Left colon (tissue), 2 donors: ENCODE measurements around the gene ACADSB. TPM values are rescaled to one million over a fixed set of nuclear protein-coding genes. Genes with fewer than 3 reads are reported as not detected.

Experiments
- ATAC-seq: fragments of 200-7000 bp; cut with Tn5 transposase; one replicate; pipeline ENCODE4 v1.9.1; 2020; ENCODE audit warnings: mild to moderate bottlenecking, moderate library complexity
- DNase-seq, 2 donors: peaks; one replicate each; pipeline ENCODE4 v3.0.0-alpha.2; 2020
- intact Hi-C, 2 donors: fragments of 100-400 bp; cut with DNase I in 1 of 2; cut with micrococcal nuclease in 1 of 2; formaldehyde crosslinking; loops; one replicate each; pipeline versions ENCODE4 v1.11.2 to v1.14.0; 2022; cut with DNase I, micrococcal nuclease
- total RNA-seq, 2 donors: library from RNA; stranded (reverse); fragmentation: NEBNext Ultra II Directional; extraction: Animal tissue kit (Norgen Biotek cat#: 25700); gene quantifications; one replicate each; pipeline ENCODE4 v1.2.1, GENCODE V29; 2021
- donor health status: DM: no; HTN: no; CAD: no.
- donor health status: DM: yes; HTN: yes; CAD: no.

Gene ACADSB
- total RNA-seq, 2 donors from 2014 or later, result 39.8 to 45.2 TPM

DNA sequence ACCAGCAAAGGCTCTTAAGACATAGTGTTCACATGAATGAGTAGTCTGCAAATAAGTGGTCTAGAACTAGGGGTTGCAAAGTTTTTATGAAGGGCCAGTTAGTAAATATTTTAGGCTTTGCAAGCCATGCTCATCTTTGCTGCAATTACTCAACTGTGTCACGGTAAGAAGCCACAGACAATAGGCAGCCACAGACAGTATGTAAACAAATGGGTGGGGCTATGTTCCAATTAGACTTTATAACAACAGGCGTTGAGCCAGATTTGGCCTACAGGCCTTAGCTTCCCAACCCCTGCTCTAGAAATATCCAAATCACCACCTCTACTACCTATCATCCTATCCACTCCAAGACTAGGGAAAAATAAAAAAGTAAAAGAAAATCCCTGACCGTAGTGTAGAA is 9.5 kb upstream of the ACADSB start:
- peak; percentile 88 for ATAC-seq
- intact Hi-C loops, result no loop called here
- DNase-seq, result no peak

DNA sequence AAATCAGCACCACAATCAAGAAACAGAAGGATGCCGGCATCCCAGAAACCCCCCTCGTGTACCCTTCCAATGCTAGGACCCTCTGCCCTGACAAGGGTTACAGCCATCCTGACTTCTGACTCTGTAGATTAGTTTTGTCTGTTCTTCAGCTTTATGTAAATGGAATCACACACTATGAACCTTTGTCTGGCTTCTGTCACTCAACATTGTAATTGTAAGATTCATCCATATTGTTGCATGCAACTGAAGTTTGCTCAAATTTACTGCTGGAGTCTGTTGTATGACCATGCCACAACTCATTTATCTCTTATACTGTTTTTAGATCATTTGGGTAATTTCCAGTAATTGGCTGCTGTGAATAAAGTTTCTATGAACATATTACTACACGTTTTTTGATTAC is 8.7 kb upstream of the ACADSB start:
- DNase-seq (no peak), ATAC-seq (no peak)
- intact Hi-C loops, result no loop called here

DNA sequence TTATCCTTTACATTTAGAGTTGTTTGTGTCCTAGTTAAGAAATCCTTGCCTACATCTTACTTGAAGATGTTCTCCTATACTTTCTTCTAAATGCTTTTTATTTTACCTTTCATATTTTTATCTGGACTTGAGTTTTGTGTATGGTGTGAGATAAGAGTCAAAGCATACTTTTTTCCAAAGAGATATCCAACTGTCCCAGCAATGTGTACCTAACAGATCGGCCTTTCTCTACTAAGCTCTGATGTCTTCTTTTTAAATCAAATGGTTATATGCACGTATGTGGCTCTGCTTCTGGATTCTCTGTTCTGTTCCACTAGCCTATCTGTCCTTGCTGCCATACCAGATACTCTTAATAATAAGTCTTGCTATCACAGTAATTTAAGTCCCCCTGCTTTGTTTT is 7.4 kb upstream of the ACADSB start:
- ATAC-seq, result no peak
- DNase-seq, result no peak
- intact Hi-C loops, result no loop called here

DNA sequence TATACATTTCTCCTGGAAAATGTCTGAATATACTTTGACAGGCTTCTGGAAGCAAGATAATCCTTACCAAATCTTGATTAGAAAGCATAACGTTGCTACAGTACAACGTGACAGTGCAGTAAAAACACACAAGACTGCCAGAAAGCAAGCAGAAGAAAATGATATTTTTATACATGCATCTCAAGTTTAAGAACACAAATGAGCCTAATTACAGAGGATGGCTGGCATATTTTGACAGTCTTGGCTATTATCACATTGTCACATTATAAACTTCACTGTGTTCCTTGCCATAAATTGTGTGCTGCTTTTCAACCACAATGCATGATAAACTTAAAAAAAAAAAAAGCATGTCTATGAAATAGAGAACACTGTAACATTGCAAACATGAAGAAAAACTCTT is 4.5 kb upstream of the ACADSB start:
- ATAC-seq (no peak), DNase-seq (no peak)
- intact Hi-C loops, result no loop called here

DNA sequence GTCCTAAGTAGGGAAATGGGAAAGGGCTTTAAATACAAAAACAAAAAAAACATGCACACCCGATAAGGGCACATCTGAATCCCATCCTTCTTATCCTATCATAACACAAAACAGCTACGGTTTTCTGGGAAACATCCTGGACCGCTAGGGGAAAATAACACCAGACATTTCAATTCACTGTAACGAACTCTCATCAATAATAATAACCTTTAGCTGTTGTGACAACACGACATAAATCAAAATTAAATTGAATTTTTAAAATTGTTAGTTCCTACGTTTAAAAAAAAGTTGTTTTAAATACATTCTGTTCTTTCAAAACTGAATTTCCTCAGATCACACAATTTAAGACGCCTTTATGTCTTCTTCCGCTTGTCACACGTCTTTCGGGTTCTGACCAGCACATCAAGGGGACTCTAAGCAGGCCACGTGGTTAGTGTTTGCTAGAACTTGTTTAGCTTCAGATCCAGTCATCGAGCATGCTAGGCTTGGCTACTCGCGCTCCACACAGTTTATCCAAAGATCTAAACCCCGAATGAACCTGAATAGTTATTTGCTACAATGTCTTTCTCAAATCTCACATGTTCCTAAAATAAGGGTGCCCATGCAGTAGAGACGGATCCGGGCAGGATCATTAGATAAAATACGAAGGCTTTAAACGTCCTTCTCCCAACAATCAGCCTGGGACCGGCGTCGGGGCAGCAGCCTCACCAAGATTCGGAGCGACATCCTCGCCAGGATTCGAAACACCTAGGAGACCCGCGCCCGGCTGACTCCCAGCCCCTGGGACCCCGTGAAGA is 1.1 kb upstream of the ACADSB start:
- intact Hi-C loops, result no loop called here
- peak; percentile 38 to 54 for DNase-seq
- ATAC-seq, result peak; percentile 50

DNA sequence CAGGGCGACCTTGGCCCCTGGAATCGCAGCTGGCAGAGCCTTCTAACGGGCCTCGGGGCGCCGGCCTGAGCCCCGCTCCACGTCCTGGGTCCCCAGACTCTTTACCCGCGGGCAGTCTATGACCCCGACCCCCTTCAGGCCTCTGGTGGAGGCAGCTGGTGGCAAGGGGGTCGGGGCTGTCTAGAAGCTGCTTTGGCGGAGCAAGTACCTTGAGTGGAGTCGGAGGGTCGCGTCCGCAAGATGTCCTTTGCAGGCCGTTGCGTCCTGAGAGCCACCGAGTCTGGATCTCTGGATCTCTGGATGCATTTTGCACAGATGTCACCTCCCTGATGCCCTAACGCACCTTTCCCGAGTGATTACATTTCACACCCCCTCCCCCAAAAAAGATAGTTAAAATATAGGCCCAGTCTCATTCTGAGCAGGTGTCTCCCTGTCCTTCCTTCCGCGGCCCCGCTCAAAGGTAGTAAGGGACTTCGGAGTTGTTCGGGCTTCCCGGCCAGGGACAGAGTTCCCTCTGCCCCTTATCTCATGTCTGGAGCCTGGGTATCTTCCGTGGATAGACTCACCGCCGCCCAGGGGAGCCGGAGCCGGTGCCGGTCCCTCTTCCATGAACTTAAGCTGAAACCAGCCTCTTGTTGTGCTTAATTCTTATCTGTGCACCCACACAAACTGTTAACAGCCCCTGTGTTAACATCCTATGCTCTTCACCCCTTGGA is 457 bp downstream of the ACADSB start:
- ATAC-seq (peak; percentile 36), DNase-seq (peak; percentile 30 to 50)
- intact Hi-C loops, result no loop called here

DNA sequence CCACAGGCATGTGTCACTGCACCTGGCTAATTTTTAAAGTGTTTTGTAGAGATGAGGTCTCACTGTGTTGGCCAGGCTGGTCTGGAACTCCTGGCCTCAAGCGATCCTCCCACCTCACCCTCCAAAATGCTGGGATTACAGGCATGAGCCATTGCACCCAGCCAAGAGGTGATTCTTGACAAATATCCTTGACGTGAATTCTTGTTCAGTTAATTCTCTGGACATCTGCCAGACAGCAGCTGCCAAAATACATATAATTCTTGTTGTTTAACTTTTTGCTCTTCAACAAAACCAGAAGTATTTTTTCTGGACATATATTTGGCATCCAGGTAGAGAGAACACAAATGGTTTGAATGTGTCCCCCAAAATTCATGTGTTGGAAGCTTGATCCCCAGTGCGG is 3.2 kb downstream of the ACADSB start:
- intact Hi-C loops, result no loop called here
- DNase-seq (no peak), ATAC-seq (no peak)

DNA sequence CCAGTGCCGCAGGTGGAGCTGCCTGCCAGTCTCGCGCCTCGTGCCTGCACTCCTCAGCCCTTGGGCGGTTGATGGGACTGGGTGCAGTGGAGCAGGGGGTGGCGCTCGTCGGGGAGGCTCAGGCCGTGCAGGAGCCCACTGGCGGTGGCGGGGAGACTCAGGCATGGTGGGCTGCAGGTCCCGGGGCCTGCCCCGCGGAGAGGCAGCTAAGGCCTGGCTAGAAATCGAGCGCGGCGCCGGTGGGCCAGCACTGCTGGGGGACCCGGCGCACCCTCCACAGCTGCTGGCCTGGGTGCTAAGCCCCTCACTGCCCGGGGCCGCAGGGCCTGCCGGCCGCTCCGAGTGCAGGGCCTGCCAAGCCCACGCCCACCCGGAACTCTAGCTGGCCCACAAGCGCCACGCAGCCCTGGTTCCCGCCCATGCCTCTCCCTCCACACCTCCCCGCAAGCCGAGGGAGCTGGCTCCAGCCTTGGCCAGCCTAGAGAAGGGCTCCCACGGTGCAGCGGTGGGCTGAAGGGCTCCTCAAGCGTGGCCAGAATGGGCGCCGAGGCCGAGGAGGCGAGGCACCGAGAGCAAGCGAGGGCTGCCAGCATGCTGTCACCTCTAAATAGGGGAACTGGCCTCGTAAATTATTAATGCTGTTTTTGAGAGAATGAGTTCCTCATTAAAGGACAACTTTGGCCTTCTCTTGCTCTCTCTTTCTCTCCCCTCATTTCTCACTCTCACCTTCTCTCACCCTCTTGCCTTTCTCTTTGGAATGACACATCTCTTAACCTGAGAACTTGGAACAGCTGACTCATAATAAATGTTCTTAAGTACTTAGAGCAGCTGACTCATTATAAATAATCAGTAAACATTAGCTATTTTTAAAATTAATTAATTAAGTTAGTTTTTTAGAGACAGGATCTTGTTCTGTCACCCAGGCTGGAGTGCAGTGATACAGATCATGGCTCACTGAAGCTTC is 4.9 kb downstream of the ACADSB start:
- ATAC-seq (no peak), DNase-seq (no peak)
- intact Hi-C loops, result no loop called here

DNA sequence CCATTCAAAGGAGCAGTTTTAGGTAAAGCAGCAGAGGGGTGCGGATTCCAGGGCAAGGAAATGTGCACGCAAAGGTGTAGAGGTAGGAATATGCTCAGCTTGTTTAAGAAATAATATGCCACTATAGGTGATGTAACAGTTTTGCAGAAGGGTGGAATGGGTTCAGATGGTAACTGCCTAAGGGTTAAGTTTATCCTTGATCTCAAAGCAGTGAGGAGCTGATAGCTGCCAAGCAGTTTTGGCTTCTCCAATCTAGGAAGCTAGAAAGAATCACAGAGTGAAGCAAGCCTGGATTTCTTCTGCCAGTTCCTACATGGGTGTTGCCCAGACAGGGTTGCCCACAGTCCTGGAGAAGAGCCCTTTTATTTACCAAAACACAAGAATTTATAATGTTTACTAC is 6.0 kb downstream of the ACADSB start:
- no peak for ATAC-seq
- intact Hi-C loops, result no loop called here

DNA sequence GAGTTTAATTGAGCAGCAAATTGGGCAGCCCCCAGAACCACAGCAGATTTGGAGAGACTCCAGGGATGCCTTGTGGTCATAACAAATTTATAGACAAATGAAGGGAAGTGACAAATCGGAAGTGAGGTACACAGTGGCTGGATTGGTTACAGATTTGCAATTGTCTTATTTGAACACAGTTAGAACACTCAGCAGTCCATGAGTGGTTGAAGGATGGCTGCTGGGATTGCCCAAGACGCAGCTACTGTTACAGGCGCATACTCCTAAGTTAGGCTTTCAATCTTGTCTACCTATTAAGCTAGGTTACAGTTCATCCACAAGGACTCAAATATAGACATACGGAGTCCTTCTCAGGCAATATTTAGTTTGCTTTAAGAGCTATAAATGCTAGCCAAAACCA is 7.4 kb downstream of the ACADSB start:
- ATAC-seq (no peak), DNase-seq (no peak)
- intact Hi-C loops, result no loop called here

More for the DNA sequence above, 6.0 kb downstream of the ACADSB start:
- no peak for DNase-seq

DNA sequence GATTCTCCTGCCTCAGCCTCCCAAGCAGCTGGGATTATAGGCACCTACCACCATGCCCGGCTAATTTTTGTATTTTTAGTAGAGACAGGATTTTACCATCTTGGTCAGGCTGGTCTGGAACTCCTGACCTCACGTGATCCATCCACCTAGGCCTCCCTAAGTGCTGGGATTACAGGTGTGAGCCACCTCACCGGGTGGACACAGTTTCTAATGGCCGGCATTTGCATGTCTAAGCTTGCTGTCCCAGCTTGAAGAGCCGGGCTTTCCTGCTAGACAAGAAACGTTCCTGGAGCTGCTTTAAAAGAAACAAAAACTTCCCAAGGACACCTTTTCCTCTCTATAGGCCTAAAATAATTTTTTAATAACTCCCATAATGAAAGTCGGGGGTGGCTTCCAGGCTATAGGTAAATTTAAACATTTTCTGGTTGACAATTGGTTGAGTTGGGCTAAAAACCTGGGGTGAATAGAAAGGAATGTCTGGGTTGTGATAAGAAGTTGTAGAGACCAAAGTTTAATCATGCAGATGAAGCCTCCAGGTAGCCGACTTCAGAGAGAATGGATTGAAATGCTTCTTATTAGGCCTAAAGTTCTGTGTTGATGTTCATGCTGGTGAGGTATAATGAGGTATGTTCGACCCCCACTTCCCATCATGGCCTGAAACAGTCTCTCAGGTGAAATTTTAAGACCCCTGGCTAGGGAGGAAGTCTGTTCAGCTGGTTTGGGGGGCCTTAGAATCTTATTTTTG is 8.8 kb downstream of the ACADSB start:
- intact Hi-C loops, result no loop called here
- ATAC-seq (no peak), DNase-seq (no peak)

DNA sequence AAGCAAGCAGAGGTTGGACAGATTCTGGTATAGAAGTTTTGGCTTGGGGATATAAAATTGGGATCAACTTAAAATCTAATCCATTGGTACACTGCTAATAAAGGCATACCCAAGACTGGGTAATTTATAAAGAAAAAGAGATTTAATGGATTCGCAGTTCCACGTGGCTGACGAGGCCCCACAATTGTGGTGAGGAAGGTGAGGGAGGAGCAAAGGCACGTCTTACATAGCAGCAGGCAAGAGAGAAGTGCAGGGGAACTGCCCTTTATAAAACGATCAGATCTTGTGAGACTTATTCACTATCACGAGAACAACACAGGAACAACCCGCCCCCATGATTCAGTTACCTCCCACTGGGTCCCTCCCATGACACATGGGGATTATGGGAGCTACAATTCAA is 9.7 kb downstream of the ACADSB start:
- DNase-seq, result no peak
- no peak for ATAC-seq
- intact Hi-C loops, result no loop called here

DNA sequence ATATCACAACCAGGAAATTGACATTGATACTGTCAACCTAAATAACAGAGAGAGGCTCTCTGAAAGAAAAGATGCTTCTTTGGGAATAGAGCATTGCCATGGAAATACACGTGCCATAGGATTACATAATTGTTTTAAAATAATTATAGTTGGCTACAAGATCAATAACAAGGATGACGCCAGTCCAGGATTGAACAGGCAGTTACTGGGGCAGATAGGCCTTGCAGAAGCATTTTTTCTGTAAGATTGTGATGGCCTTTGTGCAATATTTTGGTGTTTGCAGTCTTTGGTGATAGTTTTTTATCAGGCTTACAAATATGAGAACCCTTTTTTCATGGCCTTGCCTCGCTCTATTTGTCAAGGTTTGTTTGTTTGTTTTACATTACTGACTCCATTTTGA is 10.5 kb downstream of the ACADSB start:
- ATAC-seq (no peak), DNase-seq (no peak)
- intact Hi-C loops, result no loop called here

DNA sequence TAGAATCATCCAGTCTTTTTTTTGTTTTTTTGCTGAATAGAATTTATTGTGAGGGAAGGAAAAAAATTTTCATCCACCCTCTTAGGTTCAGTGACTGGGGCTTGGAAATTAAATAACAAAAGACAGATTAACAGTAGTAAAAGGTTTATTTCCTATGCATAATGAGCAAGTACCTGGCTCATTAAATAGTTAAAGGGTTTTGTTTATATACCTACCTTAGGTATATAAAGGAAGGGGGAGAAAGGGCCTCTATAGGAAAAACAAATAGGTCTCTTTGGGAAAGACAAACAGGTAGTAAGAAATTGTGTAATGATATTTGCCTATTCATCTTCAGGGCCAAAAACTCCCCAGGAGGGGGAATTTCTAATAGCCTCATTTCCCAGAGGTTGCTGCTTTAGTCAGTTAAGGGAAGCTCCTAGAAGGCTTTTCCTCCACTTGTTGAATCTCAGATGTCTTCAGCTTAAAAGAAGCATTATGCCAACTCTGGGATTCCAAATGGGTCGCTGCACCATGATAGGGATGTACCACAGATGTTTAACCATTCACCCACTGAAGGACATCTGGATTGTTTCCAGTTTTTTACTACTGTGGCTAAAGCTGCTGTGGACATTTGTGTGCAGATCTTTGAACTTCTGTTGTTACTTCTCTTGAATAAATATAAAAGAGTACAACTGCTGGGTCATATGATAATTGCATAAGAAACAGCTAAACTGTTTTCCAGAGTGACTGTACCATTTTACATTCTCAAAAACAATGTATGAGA is 11.3 kb downstream of the ACADSB start:
- intact Hi-C loops, result loop anchor here in 1 of 2 donors (5.0 kb wide), 1 partner anchor 77 kb away; no protein-coding TSS in a partner anchor
- ATAC-seq (peak; percentile 65), DNase-seq (no peak)

DNA sequence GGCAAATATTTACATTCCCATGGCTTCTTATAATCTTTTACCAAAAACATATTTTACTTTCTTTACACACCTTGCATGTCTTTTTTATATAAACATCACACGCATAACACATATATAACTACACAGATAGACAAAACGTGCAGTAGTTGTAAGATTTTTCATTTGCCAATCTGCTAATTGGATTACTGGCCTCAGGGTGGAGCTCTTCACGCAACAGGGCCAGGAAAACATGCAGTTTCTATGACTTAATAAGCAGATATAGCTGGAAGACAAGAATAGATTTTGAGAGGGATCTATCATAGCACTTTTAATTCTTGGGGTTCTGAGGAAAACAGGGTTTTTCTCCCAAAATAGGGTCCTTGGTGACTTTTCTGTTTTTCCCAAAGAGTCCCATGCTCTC is 12.7 kb downstream of the ACADSB start:
- DNase-seq, result no peak
- intact Hi-C loops, result loop anchor here in 1 of 2 donors (5.0 kb wide), 1 partner anchor 76 kb away; no protein-coding TSS in a partner anchor
- peak; percentile 63 for ATAC-seq

DNA sequence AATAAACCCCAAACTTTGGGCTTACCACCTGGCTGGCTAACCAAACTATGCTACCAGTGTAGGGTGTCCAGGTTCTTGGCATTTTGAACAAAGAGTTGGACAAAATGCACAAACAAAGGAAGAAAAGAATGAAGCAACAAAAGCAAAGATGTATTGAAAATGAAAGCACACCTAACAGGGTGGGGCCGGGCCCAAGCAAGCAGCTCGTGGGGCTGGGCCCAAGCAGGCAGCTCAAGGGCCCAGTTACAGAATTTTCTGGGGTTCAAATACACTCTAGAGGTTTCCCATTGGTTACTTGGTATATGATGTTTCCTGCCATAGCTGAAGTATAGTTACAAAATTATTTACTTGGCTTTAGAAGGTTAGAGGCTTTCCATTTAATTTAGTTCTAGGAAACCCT is 15.7 kb downstream of the ACADSB start:
- DNase-seq (no peak), ATAC-seq (peak; percentile 29)
- intact Hi-C loops, result loop anchor here in 1 of 2 donors (5.0 kb wide), 1 partner anchor 73 kb away; no protein-coding TSS in a partner anchor

DNA sequence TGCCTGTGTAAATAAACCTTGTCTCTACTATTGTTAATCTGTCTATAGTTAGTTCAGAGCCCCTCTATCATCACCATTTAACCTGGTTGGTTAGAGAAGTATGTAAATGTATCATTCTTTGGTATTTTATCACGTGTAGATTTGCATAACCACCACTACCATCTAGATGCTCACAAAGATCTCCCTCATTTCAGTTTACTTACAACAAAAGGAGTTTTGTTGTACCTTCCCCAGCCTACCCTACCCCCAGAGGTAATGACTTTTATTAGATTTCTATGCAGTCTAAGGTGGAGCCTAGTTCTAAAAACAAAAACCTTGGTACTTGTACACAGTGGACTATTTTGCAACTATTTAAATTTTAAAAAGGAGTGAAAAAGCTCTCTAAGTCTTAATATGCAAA is 17.5 kb downstream of the ACADSB start:
- ATAC-seq (no peak), DNase-seq (no peak)
- intact Hi-C loops, result no loop called here

DNA sequence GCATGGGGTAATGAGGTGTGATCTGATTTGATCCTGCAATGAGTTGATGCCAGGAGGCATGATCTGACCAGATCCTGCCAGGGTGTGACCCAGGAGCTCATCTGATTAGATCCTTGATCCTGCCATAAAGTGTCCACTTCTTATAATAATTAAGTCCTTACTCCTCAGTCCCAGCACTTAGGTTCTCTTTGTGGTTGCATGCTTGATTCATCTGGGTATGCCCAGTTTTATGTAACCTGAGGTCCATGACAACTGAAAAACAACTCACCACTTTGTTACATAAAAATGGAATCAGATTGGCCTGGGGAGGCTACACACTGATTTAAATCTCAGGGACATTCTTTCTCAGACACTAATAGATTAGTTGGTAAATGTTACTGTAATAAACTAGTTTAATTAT is 19.1 kb downstream of the ACADSB start:
- intact Hi-C loops, result no loop called here
- DNase-seq, result no peak
- no peak for ATAC-seq
